RWPE2 (cell line): ENCODE results near the gene MAP3K20.

Source experiments
- ATAC-seq: fragments of 200-7000 bp; cut with Tn5 transposase; 3 replicates; pipeline ENCODE4 v1.9.1; 2021; ENCODE audit warnings: low read depth
- DNase-seq: peaks from one replicate; pipeline ENCODE4 v3.0.0-alpha.2; 2020; ENCODE audit warnings: low spot score
- H3K27ac ChIP-seq: fragments of 450-650 bp; 2 replicates; pipeline ENCODE4 v1.5.1; 2017; ENCODE audit warnings: mild to moderate bottlenecking; ENCODE audit not compliant: poor library complexity, severe bottlenecking
- H3K27me3 ChIP-seq: fragments of 250-450 bp; sonication (Bioruptor Pico); 2 replicates; pipeline ENCODE4 v1.5.1; 2021; ENCODE audit warnings: mild to moderate bottlenecking, moderate library complexity; ENCODE audit not compliant: insufficient read depth, poor library complexity, severe bottlenecking
- H3K36me3 ChIP-seq: fragments of 250-450 bp; sonication (Bioruptor Pico); 2 replicates; pipeline ENCODE4 v1.5.1; 2020; ENCODE audit warnings: low read depth, mild to moderate bottlenecking, moderate library complexity
- H3K4me1 ChIP-seq: fragments of 250-450 bp; sonication (Bioruptor Pico); 2 replicates; pipeline ENCODE4 v1.5.1; 2021; ENCODE audit warnings: mild to moderate bottlenecking, moderate library complexity; ENCODE audit not compliant: insufficient read depth, poor library complexity, severe bottlenecking
- H3K4me3 ChIP-seq: fragments of 250-450 bp; sonication (Bioruptor Pico); 2 replicates; pipeline ENCODE4 v1.5.1; 2021; ENCODE audit warnings: mild to moderate bottlenecking, moderate library complexity; ENCODE audit not compliant: severe bottlenecking
- H3K9me3 ChIP-seq: fragments of 250-450 bp; sonication (Bioruptor Pico); 2 replicates; pipeline ENCODE4 v1.5.1; 2021; ENCODE audit warnings: mild to moderate bottlenecking, moderate library complexity; ENCODE audit not compliant: severe bottlenecking
- CTCF ChIP-seq: fragments of 450-650 bp; IDR thresholded peaks from one replicate; pipeline ENCODE4 v1.5.1; 2017; ENCODE audit warnings: mild to moderate bottlenecking, moderate library complexity; ENCODE audit not compliant: poor library complexity, severe bottlenecking

Gene MAP3K20

GRCh38 chr2:173056705-173057364 is 18.8 kb upstream of the MAP3K20 start:
- DNase-seq (no peak), ATAC-seq (no peak)
- no peaks in the 10 kb centered on the region for H3K36me3 ChIP-seq
- H3K4me3 ChIP-seq = no peak overlapping the region
- no peaks in the 10 kb centered on the region for H3K9me3 ChIP-seq
- H3K4me1 ChIP-seq = peaks cover 18% of the 10 kb centered on the region
- TF ChIP-seq CTCF = no peak
- no peaks in the 10 kb centered on the region for H3K27me3 ChIP-seq
- no peak overlapping the region for H3K27ac ChIP-seq

DNA sequence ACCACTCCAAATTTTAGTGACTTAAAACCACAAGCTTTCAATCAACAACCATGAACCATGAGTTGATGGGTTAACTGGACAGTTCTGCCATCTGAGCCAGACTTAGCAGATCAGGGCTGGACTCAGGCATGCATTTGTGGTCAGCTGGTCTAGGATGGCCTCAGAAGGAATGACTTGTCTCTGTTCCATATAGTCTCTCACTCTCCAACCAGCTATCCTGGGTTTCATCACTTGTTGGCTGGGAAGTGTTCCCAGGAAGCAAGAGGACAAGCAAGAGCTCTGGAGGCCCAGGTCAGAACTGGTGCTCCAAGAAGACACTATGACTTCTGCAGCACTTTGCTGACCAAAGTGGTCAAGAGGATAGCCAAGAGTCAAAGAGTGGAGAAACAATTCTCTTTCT is 17.5 kb upstream of the MAP3K20 start:
- no peaks in the 10 kb centered on the region for H3K9me3 ChIP-seq
- H3K4me3 ChIP-seq = no peak overlapping the region
- H3K27me3 ChIP-seq = no peaks in the 10 kb centered on the region
- peaks cover 21% of the 10 kb centered on the region for H3K4me1 ChIP-seq
- TF ChIP-seq CTCF = no peak
- no peaks in the 10 kb centered on the region for H3K36me3 ChIP-seq
- H3K27ac ChIP-seq = no peak overlapping the region
- no peak for DNase-seq
- no peak for ATAC-seq

- peaks cover 24% of the 10 kb centered on the region for H3K4me1 ChIP-seq
- H3K36me3 ChIP-seq = no peaks in the 10 kb centered on the region
- no peak for DNase-seq
- no peak overlapping the region for H3K27ac ChIP-seq
- no peaks in the 10 kb centered on the region for H3K27me3 ChIP-seq
- TF ChIP-seq CTCF = no peak
- H3K9me3 ChIP-seq = no peaks in the 10 kb centered on the region
- ATAC-seq = no peak
- H3K4me3 ChIP-seq = no peak overlapping the region
These were observed 17.0 kb upstream of the MAP3K20 start for GRCh38 chr2:173058673-173059072.

DNA sequence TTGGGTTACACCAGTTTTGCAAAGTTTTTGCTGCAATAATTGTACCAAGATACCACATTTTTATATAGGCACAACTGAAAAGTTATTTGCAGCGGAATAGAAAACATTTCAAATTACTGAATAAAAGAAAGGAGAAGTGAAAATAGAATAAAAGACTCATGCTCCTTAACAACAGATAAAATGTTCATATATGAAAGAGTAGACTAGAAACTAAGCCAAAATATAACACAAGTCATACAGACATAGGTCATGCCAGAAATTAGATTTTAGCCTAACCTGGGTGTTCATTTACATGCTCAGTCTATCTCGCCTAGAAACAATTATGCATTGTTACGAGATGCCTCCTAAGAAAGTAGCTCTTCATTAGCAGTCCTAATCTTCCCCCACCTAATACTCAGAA is 16.4 kb upstream of the MAP3K20 start:
- H3K9me3 ChIP-seq = no peaks in the 10 kb centered on the region
- no peak overlapping the region for H3K4me3 ChIP-seq
- no peak for ATAC-seq
- TF ChIP-seq CTCF = no peak
- H3K27ac ChIP-seq = no peak overlapping the region
- no peak for DNase-seq
- peaks cover 28% of the 10 kb centered on the region for H3K4me1 ChIP-seq
- H3K27me3 ChIP-seq = no peaks in the 10 kb centered on the region
- no peaks in the 10 kb centered on the region for H3K36me3 ChIP-seq

- Histone ChIP-seq H3K9me3 (no peaks in the 10 kb centered on the region), H3K4me1 (peaks cover 31% of the 10 kb centered on the region), H3K4me3 (no peak overlapping the region), H3K27ac (peak overlapping the region; percentile 16), H3K27me3 (no peaks in the 10 kb centered on the region), H3K36me3 (no peaks in the 10 kb centered on the region)
- no peak for TF ChIP-seq CTCF
- ATAC-seq = peak; percentile 78
- DNase-seq = no peak
These were observed 15.6 kb upstream of the MAP3K20 start for GRCh38 chr2:173059971-173060461.
